Activated CD4-positive, alpha-beta T cell treated with anti-CD3 and anti-CD28 coated beads, Interleukin-2, amount 10 ng/mL, durations not matched to agents 7 days and 5 days (primary cell): ENCODE data around the gene TBC1D1. TPM values are rescaled to one million over a fixed set of nuclear protein-coding genes. Genes with fewer than 3 reads are reported as not detected.

Source experiments
- CTCF ChIA-PET: fragments of 350-600 bp; sonication (Branson Sonifier 250); formaldehyde crosslinking; loops from one replicate; lab custom pipeline; 2021; ENCODE audit warnings: antibody characterized with exemption; lab: Charles Lee
- POLR2A ChIA-PET: fragments of 350-600 bp; sonication (Branson Sonifier 250); formaldehyde crosslinking; loops from one replicate; lab custom pipeline; 2021; ENCODE audit warnings: antibody characterized with exemption; lab: Charles Lee
- DNase-seq: peaks from one replicate; pipeline ENCODE4 v3.0.0-alpha.2; 2020
- H3K27ac Mint-ChIP-seq: one replicate; pipeline ENCODE4 v1.8.0; 2021; ENCODE audit warnings: mild to moderate bottlenecking, moderate library complexity, mixed read lengths
- H3K27me3 Mint-ChIP-seq: one replicate; pipeline ENCODE4 v1.8.0; 2021; ENCODE audit warnings: mixed read lengths
- H3K36me3 Mint-ChIP-seq: one replicate; pipeline ENCODE4 v1.8.0; 2021; ENCODE audit warnings: low read depth, mixed read lengths
- H3K4me1 Mint-ChIP-seq: one replicate; pipeline ENCODE4 v1.8.0; 2021; ENCODE audit warnings: mixed read lengths
- H3K4me3 Mint-ChIP-seq: one replicate; pipeline ENCODE4 v1.8.0; 2021; ENCODE audit warnings: mild to moderate bottlenecking, moderate library complexity, mixed read lengths
- H3K9me3 Mint-ChIP-seq: one replicate; pipeline ENCODE4 v1.8.0; 2021; ENCODE audit warnings: mixed read lengths
- total RNA-seq, 2 experiments: library from RNA; stranded (reverse); gene quantifications; one replicate each; pipeline ENCODE4 v1.2.3, GENCODE V29; 2021

Gene TBC1D1
- total RNA-seq, 2 experiments from 2014 or later, result 73.9 to 99.1 TPM

GRCh38 chr4:38124961-38125360 lies 234.1 kb downstream of the TBC1D1 start:
- H3K9me3 Mint-ChIP-seq, result no peaks in the 10 kb centered on the region
- peaks cover 48% of the 10 kb centered on the region for H3K4me1 Mint-ChIP-seq
- H3K4me3 Mint-ChIP-seq, result no peak overlapping the region
- no peak overlapping the region for H3K27ac Mint-ChIP-seq
- peaks cover 73% of the 10 kb centered on the region for H3K36me3 Mint-ChIP-seq
- DNase-seq, result no peak
- ChIA-PET POLR2A (no interaction called here), CTCF (interaction anchor here (0.7 kb wide), 1 partner anchor 1474 kb away, joined by 4 read pairs; no protein-coding TSS in a partner anchor)
- no peaks in the 10 kb centered on the region for H3K27me3 Mint-ChIP-seq

GRCh38 chr4:38125816-38126215 lies 234.9 kb downstream of the TBC1D1 start:
- no peak for DNase-seq
- CTCF ChIA-PET, result interaction anchor here (1.8 kb wide), 1 partner anchor 10 kb away, joined by 3 read pairs; no protein-coding TSS in a partner anchor
- H3K9me3 Mint-ChIP-seq, result no peaks in the 10 kb centered on the region
- POLR2A ChIA-PET, result no interaction called here
- peaks cover 57% of the 10 kb centered on the region for H3K4me1 Mint-ChIP-seq
- no peaks in the 10 kb centered on the region for H3K27me3 Mint-ChIP-seq
- no peak overlapping the region for H3K27ac Mint-ChIP-seq
- peaks cover 75% of the 10 kb centered on the region for H3K36me3 Mint-ChIP-seq
- H3K4me3 Mint-ChIP-seq, result no peak overlapping the region

GRCh38 chr4:38128478-38129459 lies 237.9 kb downstream of the TBC1D1 start:
- Mint-ChIP-seq H3K27ac (peak overlapping the region; percentile 90), H3K4me3 (peak overlapping the region; percentile 23), H3K36me3 (peaks cover 72% of the 10 kb centered on the region), H3K27me3 (no peaks in the 10 kb centered on the region), H3K9me3 (no peaks in the 10 kb centered on the region), H3K4me1 (peaks cover 72% of the 10 kb centered on the region)
- ChIA-PET CTCF (interaction anchor here (0.8 to 2.7 kb wide), 9 partner anchors 9 to 732 kb away, joined by 3 to 7 read pairs (median 4); no protein-coding TSS in a partner anchor), POLR2A (interaction anchor here (0.5 to 0.6 kb wide), 2 partner anchors 26 kb away, joined by 3 read pairs; no protein-coding TSS in a partner anchor)
- peak; percentile 69 for DNase-seq

- Mint-ChIP-seq H3K27me3 (no peaks in the 10 kb centered on the region), H3K27ac (peak overlapping the region; percentile 90), H3K4me1 (peaks cover 74% of the 10 kb centered on the region), H3K36me3 (peaks cover 75% of the 10 kb centered on the region), H3K4me3 (peak overlapping the region; percentile 23), H3K9me3 (no peaks in the 10 kb centered on the region)
- POLR2A ChIA-PET, result interaction anchor here (0.5 to 0.6 kb wide), 2 partner anchors 25 to 27 kb away, joined by 3 read pairs; no protein-coding TSS in a partner anchor
- CTCF ChIA-PET, result interaction anchor here (0.6 to 1.4 kb wide), 9 partner anchors 10 to 731 kb away, joined by 3 to 7 read pairs (median 4); no protein-coding TSS in a partner anchor
- no peak for DNase-seq
Measured at GRCh38 chr4:38129460-38130227, 238.8 kb downstream of the TBC1D1 start.

- Mint-ChIP-seq H3K4me3 (peak overlapping the region; percentile 47), H3K27me3 (no peaks in the 10 kb centered on the region), H3K27ac (peak overlapping the region; percentile 93), H3K4me1 (peaks cover 78% of the 10 kb centered on the region), H3K9me3 (no peaks in the 10 kb centered on the region), H3K36me3 (peaks cover 73% of the 10 kb centered on the region)
- POLR2A ChIA-PET, result no interaction called here
- DNase-seq, result no peak
- CTCF ChIA-PET, result interaction anchor here (1.0 to 1.2 kb wide), 2 partner anchors 35 to 188 kb away, joined by 3 to 5 read pairs; no protein-coding TSS in a partner anchor
Measured at GRCh38 chr4:38130884-38131283, 240.0 kb downstream of the TBC1D1 start.

- H3K27me3 Mint-ChIP-seq, result no peaks in the 10 kb centered on the region
- peak overlapping the region; percentile 93 for H3K27ac Mint-ChIP-seq
- DNase-seq, result peak; percentile 87
- POLR2A ChIA-PET, result no interaction called here
- CTCF ChIA-PET, result interaction anchor here (0.7 to 4.8 kb wide), 8 partner anchors 13 to 543 kb away, joined by 3 to 30 read pairs (median 4); no protein-coding TSS in a partner anchor
- H3K4me3 Mint-ChIP-seq, result peak overlapping the region; percentile 47
- H3K4me1 Mint-ChIP-seq, result peaks cover 83% of the 10 kb centered on the region
- H3K9me3 Mint-ChIP-seq, result no peaks in the 10 kb centered on the region
- peaks cover 74% of the 10 kb centered on the region for H3K36me3 Mint-ChIP-seq
Measured at GRCh38 chr4:38131371-38132091, 240.6 kb downstream of the TBC1D1 start.

- peak overlapping the region; percentile 20 for H3K4me3 Mint-ChIP-seq
- POLR2A ChIA-PET, result interaction anchor here (0.7 kb wide), 1 partner anchor 34 kb away, joined by 5 read pairs; no protein-coding TSS in a partner anchor
- H3K9me3 Mint-ChIP-seq, result no peaks in the 10 kb centered on the region
- peak; percentile 87 for DNase-seq
- H3K36me3 Mint-ChIP-seq, result peaks cover 75% of the 10 kb centered on the region
- peaks cover 79% of the 10 kb centered on the region for H3K4me1 Mint-ChIP-seq
- H3K27me3 Mint-ChIP-seq, result no peaks in the 10 kb centered on the region
- H3K27ac Mint-ChIP-seq, result peak overlapping the region; percentile 93
- CTCF ChIA-PET, result interaction anchor here (0.7 to 4.8 kb wide), 9 partner anchors 12 to 543 kb away, joined by 3 to 30 read pairs (median 4); no protein-coding TSS in a partner anchor
Measured at GRCh38 chr4:38132107-38132673, 241.3 kb downstream of the TBC1D1 start.

GRCh38 chr4:38132843-38133662 lies 242.2 kb downstream of the TBC1D1 start:
- Mint-ChIP-seq H3K4me3 (peak overlapping the region; percentile 20), H3K36me3 (peaks cover 77% of the 10 kb centered on the region), H3K27me3 (no peaks in the 10 kb centered on the region), H3K27ac (peak overlapping the region; percentile 93), H3K9me3 (no peaks in the 10 kb centered on the region), H3K4me1 (peaks cover 77% of the 10 kb centered on the region)
- ChIA-PET CTCF (interaction anchor here (0.6 to 4.8 kb wide), 9 partner anchors 9 to 597 kb away, joined by 3 to 30 read pairs (median 4); no protein-coding TSS in a partner anchor), POLR2A (interaction anchor here (0.7 kb wide), 1 partner anchor 33 kb away, joined by 5 read pairs; no protein-coding TSS in a partner anchor)
- no peak for DNase-seq

- peaks cover 77% of the 10 kb centered on the region for H3K4me1 Mint-ChIP-seq
- H3K27me3 Mint-ChIP-seq, result no peaks in the 10 kb centered on the region
- no peaks in the 10 kb centered on the region for H3K9me3 Mint-ChIP-seq
- no peak overlapping the region for H3K4me3 Mint-ChIP-seq
- no peak overlapping the region for H3K27ac Mint-ChIP-seq
- H3K36me3 Mint-ChIP-seq, result peaks cover 78% of the 10 kb centered on the region
- ChIA-PET CTCF (interaction anchor here (0.6 to 4.8 kb wide), 6 partner anchors 11 to 596 kb away, joined by 3 to 30 read pairs (median 4); no protein-coding TSS in a partner anchor), POLR2A (no interaction called here)
- DNase-seq, result no peak
Measured at GRCh38 chr4:38133711-38134480, 243.0 kb downstream of the TBC1D1 start.

GRCh38 chr4:38135201-38135600 lies 244.3 kb downstream of the TBC1D1 start:
- ChIA-PET POLR2A (no interaction called here), CTCF (interaction anchor here (0.6 to 4.8 kb wide), 4 partner anchors 9 to 379 kb away, joined by 3 to 30 read pairs (median 4); no protein-coding TSS in a partner anchor)
- H3K27me3 Mint-ChIP-seq, result no peaks in the 10 kb centered on the region
- H3K36me3 Mint-ChIP-seq, result peaks cover 81% of the 10 kb centered on the region
- no peak overlapping the region for H3K4me3 Mint-ChIP-seq
- peaks cover 68% of the 10 kb centered on the region for H3K4me1 Mint-ChIP-seq
- H3K9me3 Mint-ChIP-seq, result no peaks in the 10 kb centered on the region
- H3K27ac Mint-ChIP-seq, result no peak overlapping the region
- no peak for DNase-seq
